Astrocyte (in vitro differentiated cells and primary cell): ENCODE measurements around the gene GREM2. TPM values are rescaled to one million over a fixed set of nuclear protein-coding genes. Genes with fewer than 3 reads are reported as not detected.

Source experiments
- DNase-seq: peaks from one replicate; pipeline ENCODE4 v3.0.0-alpha.2; 2010; ENCODE audit warnings: low read depth
- FAIRE-seq: peaks from 2 replicates; lab custom pipeline; 2011; peaks lifted over from hg19 to GRCh38; lab: Jason Lieb, UNC
- H2AFZ ChIP-seq: 2 replicates; pipeline ENCODE4 v1.6.0; 2012; ENCODE audit warnings: low read depth, low read length, inconsistent platforms
- H3K27ac ChIP-seq: 2 replicates; pipeline ENCODE4 v1.5.1; 2011; ENCODE audit warnings: low read depth, low read length, inconsistent platforms
- H3K27me3 ChIP-seq: 2 replicates; pipeline ENCODE4 v1.6.0; 2011; ENCODE audit warnings: low read length, inconsistent platforms; ENCODE audit not compliant: insufficient read depth
- H3K36me3 ChIP-seq: 2 replicates; pipeline ENCODE4 v1.5.1; 2011; ENCODE audit warnings: low read length, inconsistent platforms; ENCODE audit not compliant: insufficient read depth
- H3K4me1 ChIP-seq: 2 replicates; pipeline ENCODE4 v1.5.1; 2011; ENCODE audit warnings: low read length, inconsistent platforms; ENCODE audit not compliant: insufficient read depth
- H3K4me2 ChIP-seq: 2 replicates; pipeline ENCODE4 v1.6.0; 2012; ENCODE audit warnings: low read length, inconsistent platforms
- H3K4me3 ChIP-seq: 2 replicates; pipeline ENCODE4 v1.5.1; 2011; ENCODE audit warnings: low read depth, mild to moderate bottlenecking, low read length, inconsistent platforms; ENCODE audit not compliant: insufficient read depth
- H3K79me2 ChIP-seq: 2 replicates; pipeline ENCODE4 v1.6.0; 2012; ENCODE audit warnings: mild to moderate bottlenecking, low read length, inconsistent platforms; ENCODE audit not compliant: insufficient read depth
- H3K9ac ChIP-seq: 2 replicates; pipeline ENCODE4 v1.6.0; 2012; ENCODE audit warnings: mild to moderate bottlenecking, low read length, inconsistent platforms
- H3K9me3 ChIP-seq: 2 replicates; pipeline ENCODE4 v1.5.1; 2012; ENCODE audit warnings: low read depth, mild to moderate bottlenecking, low read length, inconsistent platforms; ENCODE audit not compliant: insufficient read depth
- H4K20me1 ChIP-seq: 2 replicates; pipeline ENCODE4 v1.6.0; 2012; ENCODE audit warnings: low read length, inconsistent platforms; ENCODE audit not compliant: insufficient read depth
- H3K27ac Mint-ChIP-seq: one replicate; pipeline ENCODE4 v1.8.0; 2021; ENCODE audit warnings: mild to moderate bottlenecking, mixed read lengths; ENCODE audit not compliant: unreplicated experiment
- H3K27me3 Mint-ChIP-seq: one replicate; pipeline ENCODE4 v1.8.0; 2021; ENCODE audit warnings: low read depth, mixed read lengths; ENCODE audit not compliant: unreplicated experiment
- H3K36me3 Mint-ChIP-seq: one replicate; pipeline ENCODE4 v1.8.0; 2021; ENCODE audit warnings: low read depth, mixed read lengths; ENCODE audit not compliant: unreplicated experiment
- H3K4me1 Mint-ChIP-seq: one replicate; pipeline ENCODE4 v1.8.0; 2021; ENCODE audit warnings: low read depth, mixed read lengths; ENCODE audit not compliant: unreplicated experiment
- H3K4me3 Mint-ChIP-seq: one replicate; pipeline ENCODE4 v1.8.0; 2021; ENCODE audit warnings: mild to moderate bottlenecking, moderate library complexity, mixed read lengths; ENCODE audit not compliant: unreplicated experiment
- H3K9me3 Mint-ChIP-seq: one replicate; pipeline ENCODE4 v1.8.0; 2021; ENCODE audit warnings: mild to moderate bottlenecking, mixed read lengths; ENCODE audit not compliant: unreplicated experiment
- CTCF ChIP-seq: IDR thresholded peaks from 2 replicates; pipeline ENCODE4 v1.5.1; 2011; ENCODE audit warnings: low read depth, mild to moderate bottlenecking, inconsistent platforms, low read length, moderate library complexity; ENCODE audit not compliant: insufficient read depth
- EZH2 ChIP-seq: IDR thresholded peaks from 2 replicates; pipeline ENCODE4 v1.6.1; 2012; ENCODE audit warnings: mild to moderate bottlenecking, low read length, inconsistent platforms; ENCODE audit not compliant: insufficient read depth
- total RNA-seq: library from RNA; stranded (reverse); gene quantifications from 2 replicates; pipeline ENCODE4 v1.2.1, GENCODE V29; 2021

The GREM2 gene
- total RNA-seq, 1 donor from 2014 or later, result 0.14 TPM

- DNase-seq (no peak), FAIRE-seq (no peak)
- Mint-ChIP-seq H3K9me3 (no peaks in the 10 kb centered on the region), H3K36me3 (no peaks in the 10 kb centered on the region), H3K27me3 (no peaks in the 10 kb centered on the region), H3K27ac (no peak overlapping the region), H3K4me1 (no peaks in the 10 kb centered on the region), H3K4me3 (no peak overlapping the region)
- no peak overlapping the region for H3K9ac ChIP-seq
- no peak overlapping the region for H3K4me3 ChIP-seq
- no peaks in the 10 kb centered on the region for H4K20me1 ChIP-seq
- no peak overlapping the region for H2AFZ ChIP-seq
- no peaks in the 10 kb centered on the region for H3K27me3 ChIP-seq
- H3K79me2 ChIP-seq, result no peaks in the 10 kb centered on the region
- H3K27ac ChIP-seq, result no peak overlapping the region
- H3K4me2 ChIP-seq, result no peak overlapping the region
- no peaks in the 10 kb centered on the region for H3K9me3 ChIP-seq
- no peaks in the 10 kb centered on the region for H3K36me3 ChIP-seq
- TF ChIP-seq EZH2 (no peak), CTCF (no peak)
- peaks cover 8% of the 10 kb centered on the region for H3K4me1 ChIP-seq
These were observed 44.6 kb upstream of the GREM2 start for GRCh38 chr1:240656531-240656930.

- Histone ChIP-seq H3K27me3 (no peaks in the 10 kb centered on the region), H3K4me3 (no peak overlapping the region), H3K4me2 (no peak overlapping the region), H3K4me1 (peaks cover under 1% of the 10 kb centered on the region), H3K79me2 (no peaks in the 10 kb centered on the region), H3K9ac (no peak overlapping the region), H3K9me3 (no peaks in the 10 kb centered on the region), H4K20me1 (no peaks in the 10 kb centered on the region), H3K36me3 (no peaks in the 10 kb centered on the region), H2AFZ (no peak overlapping the region), H3K27ac (no peak overlapping the region)
- Mint-ChIP-seq H3K4me3 (no peak overlapping the region), H3K27ac (no peak overlapping the region), H3K27me3 (peaks cover 4% of the 10 kb centered on the region), H3K9me3 (no peaks in the 10 kb centered on the region), H3K4me1 (no peaks in the 10 kb centered on the region), H3K36me3 (no peaks in the 10 kb centered on the region)
- no peak for DNase-seq
- FAIRE-seq, result no peak
- TF ChIP-seq EZH2 (no peak), CTCF (no peak)
These were observed 41.0 kb upstream of the GREM2 start for GRCh38 chr1:240652961-240653409.

GRCh38 chr1:240652549-240652948, 40.6 kb upstream of the GREM2 start:
- H3K9ac ChIP-seq, result no peak overlapping the region

More at GRCh38 chr1:240652549-240652948, 40.6 kb upstream of the GREM2 start:
- no peaks in the 10 kb centered on the region for H3K9me3 Mint-ChIP-seq
- Histone ChIP-seq H4K20me1 (no peaks in the 10 kb centered on the region), H3K4me3 (no peak overlapping the region), H2AFZ (no peak overlapping the region), H3K9me3 (no peaks in the 10 kb centered on the region), H3K27ac (no peak overlapping the region), H3K36me3 (no peaks in the 10 kb centered on the region), H3K4me2 (no peak overlapping the region), H3K27me3 (no peaks in the 10 kb centered on the region), H3K79me2 (no peaks in the 10 kb centered on the region), H3K4me1 (no peaks in the 10 kb centered on the region)
- H3K4me1 Mint-ChIP-seq, result no peaks in the 10 kb centered on the region
- H3K27me3 Mint-ChIP-seq, result peaks cover 5% of the 10 kb centered on the region
- FAIRE-seq, result no peak
- H3K4me3 Mint-ChIP-seq, result no peak overlapping the region
- no peak overlapping the region for H3K27ac Mint-ChIP-seq
- DNase-seq, result no peak
- H3K36me3 Mint-ChIP-seq, result no peaks in the 10 kb centered on the region
- TF ChIP-seq EZH2, result no peak
- no peak for TF ChIP-seq CTCF
